Measurements from ENCODE around the gene MRTFB. TPM values are rescaled to one million over a fixed set of nuclear protein-coding genes. Genes with fewer than 3 reads are reported as not detected.

MRTFB gene
- total and polyA plus RNA-seq, 5 donors: 12.9 to 61.8 (median 44.8) TPM

GRCh38 chr16:14285513-14286367, 214.6 kb downstream of the MRTFB start:
- Histone ChIP-seq H3K27ac (ENCODE audit: low read length) (peak overlapping the region; percentile 88), H3K4me1 (ENCODE audit: control insufficient read depth, insufficient read depth, low read length) (peaks cover 2% of the 10 kb centered on the region), H3K27me3 (ENCODE audit: control insufficient read depth, insufficient read depth) (no peaks in the 10 kb centered on the region), H3K4me3 (ENCODE audit: low read length) (peak overlapping the region; percentile 96), H3K9me3 (ENCODE audit: control insufficient read depth, low read length) (peaks cover 3% of the 10 kb centered on the region)
- WGBS: under 1% methylated on average over 72 of the region's 72 CpGs
- intact Hi-C loops (cut with DNase I): loop anchor here in 1 of 4 donors (10.0 kb wide), 1 partner anchor 361 kb away; the partner anchor contains the start of gene ERCC4
- peak; percentile 90 to 98 (median 97) for DNase-seq
- ATAC-seq: peak; percentile 95 to 96

DNA sequence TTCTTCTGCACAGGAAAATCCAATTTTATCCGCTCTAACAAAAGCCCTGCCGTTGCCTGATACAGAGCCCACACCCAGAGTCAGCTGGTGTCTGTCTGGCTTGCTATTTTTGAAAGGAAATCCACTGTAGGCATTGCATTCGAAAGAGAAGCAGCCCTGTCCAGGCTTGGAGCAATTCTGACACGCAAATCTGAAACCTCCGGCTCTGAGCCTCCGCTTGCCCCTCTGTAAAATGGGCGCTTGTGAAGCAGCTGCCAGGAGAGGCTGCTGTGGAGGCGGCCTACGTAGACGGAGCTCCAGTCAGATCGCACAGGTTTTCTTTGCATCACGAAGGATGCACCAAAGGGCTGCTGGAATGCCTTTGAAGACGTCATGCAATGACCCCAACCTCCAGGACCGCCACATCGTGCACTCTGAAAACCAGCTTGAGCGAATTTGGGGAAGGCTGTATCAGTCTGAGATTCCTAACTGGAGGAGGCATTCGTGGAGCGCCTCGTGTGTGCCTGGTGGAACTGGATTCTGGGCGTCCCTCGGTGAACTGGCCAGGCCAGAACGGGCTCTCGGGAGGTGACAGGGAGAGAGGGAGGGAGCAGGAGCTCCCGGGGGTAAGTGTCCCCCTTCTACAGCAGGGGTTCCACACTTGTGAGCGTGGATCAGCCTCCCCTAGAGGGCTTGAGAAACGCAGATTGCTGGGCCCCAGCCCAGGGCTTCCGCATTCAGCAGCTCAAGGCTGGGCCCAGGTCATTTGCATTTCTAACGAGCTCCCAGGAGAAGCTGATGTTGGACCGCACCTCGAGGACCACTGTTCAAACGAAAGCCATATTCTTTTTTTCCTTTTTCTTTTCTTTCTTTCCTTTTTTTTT, 215.5 kb downstream of the MRTFB start:
- ATAC-seq: peak; percentile 34 to 52
- Histone ChIP-seq H3K4me1 (ENCODE audit: control insufficient read depth, insufficient read depth, low read length) (peaks cover 2% of the 10 kb centered on the region), H3K27ac (ENCODE audit: low read length) (peak overlapping the region; percentile 58), H3K4me3 (ENCODE audit: low read length) (peak overlapping the region; percentile 96), H3K27me3 (ENCODE audit: control insufficient read depth, insufficient read depth) (no peaks in the 10 kb centered on the region), H3K9me3 (ENCODE audit: control insufficient read depth, low read length) (peaks cover 3% of the 10 kb centered on the region)
- DNase-seq: peak; percentile 38 to 69 (median 66)
- 23% methylated on average over 31 of the region's 31 CpGs for WGBS
- intact Hi-C loops (cut with DNase I): loop anchor here in 1 of 4 donors (10.0 kb wide), 1 partner anchor 362 kb away; the partner anchor contains the start of gene ERCC4

GRCh38 chr16:14289692-14290340, 218.7 kb downstream of the MRTFB start:
- no peak for ATAC-seq
- DNase-seq: no peak
- Histone ChIP-seq H3K9me3 (ENCODE audit: control insufficient read depth, low read length) (peaks cover 3% of the 10 kb centered on the region), H3K27me3 (ENCODE audit: control insufficient read depth, insufficient read depth) (no peaks in the 10 kb centered on the region), H3K4me1 (ENCODE audit: control insufficient read depth, insufficient read depth, low read length) (peaks cover 2% of the 10 kb centered on the region), H3K27ac (ENCODE audit: low read length) (no peak overlapping the region), H3K4me3 (ENCODE audit: low read length) (no peak overlapping the region)
- intact Hi-C loops (cut with DNase I): loop anchor here in 1 of 4 donors (10.0 kb wide), 1 partner anchor 365 kb away; the partner anchor contains the start of gene ERCC4
- 48% methylated on average over 9 of the region's 9 CpGs for WGBS

DNA sequence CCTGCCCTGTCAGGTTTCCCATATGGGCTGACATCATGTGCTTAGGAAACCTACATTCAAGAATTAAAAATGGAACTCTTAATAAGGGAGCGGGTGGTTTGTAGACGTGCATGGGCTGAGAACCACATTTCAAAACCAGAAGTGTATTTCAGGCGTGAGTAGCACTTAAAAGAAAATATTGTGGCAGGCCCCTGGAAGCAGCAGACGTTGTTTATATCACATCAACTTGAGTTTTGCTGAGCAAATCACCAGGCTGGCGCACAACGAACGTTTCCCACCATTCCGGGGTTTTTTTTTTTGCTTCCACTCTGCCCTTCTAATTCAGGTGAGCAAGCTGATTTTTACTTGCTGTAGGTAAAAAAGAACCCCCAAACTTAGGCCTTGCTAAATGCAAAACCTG, 220.2 kb downstream of the MRTFB start:
- Histone ChIP-seq H3K4me3 (ENCODE audit: low read length) (no peak overlapping the region), H3K9me3 (ENCODE audit: control insufficient read depth, low read length) (peaks cover 3% of the 10 kb centered on the region), H3K27ac (ENCODE audit: low read length) (no peak overlapping the region), H3K27me3 (ENCODE audit: control insufficient read depth, insufficient read depth) (no peaks in the 10 kb centered on the region), H3K4me1 (ENCODE audit: control insufficient read depth, insufficient read depth, low read length) (peaks cover 2% of the 10 kb centered on the region)
- intact Hi-C loops (cut with DNase I): no loop called here
- DNase-seq (no peak), ATAC-seq (no peak)
- 80% methylated on average over 8 of the region's 8 CpGs for WGBS

GRCh38 chr16:14292051-14292825, 221.1 kb downstream of the MRTFB start:
- no peak for ATAC-seq
- Histone ChIP-seq H3K27me3 (ENCODE audit: control insufficient read depth, insufficient read depth) (no peaks in the 10 kb centered on the region), H3K27ac (ENCODE audit: low read length) (no peak overlapping the region), H3K4me3 (ENCODE audit: low read length) (no peak overlapping the region), H3K4me1 (ENCODE audit: control insufficient read depth, insufficient read depth, low read length) (no peaks in the 10 kb centered on the region), H3K9me3 (ENCODE audit: control insufficient read depth, low read length) (peaks cover 3% of the 10 kb centered on the region)
- WGBS: 73% methylated on average over 10 of the region's 10 CpGs
- DNase-seq: no peak
- intact Hi-C loops (cut with DNase I): no loop called here

GRCh38 chr16:14296663-14297062, 225.5 kb downstream of the MRTFB start:
- intact Hi-C loops (cut with DNase I): no loop called here
- Histone ChIP-seq H3K27me3 (ENCODE audit: control insufficient read depth, insufficient read depth) (no peaks in the 10 kb centered on the region), H3K4me1 (ENCODE audit: control insufficient read depth, insufficient read depth, low read length) (no peaks in the 10 kb centered on the region)

DNA sequence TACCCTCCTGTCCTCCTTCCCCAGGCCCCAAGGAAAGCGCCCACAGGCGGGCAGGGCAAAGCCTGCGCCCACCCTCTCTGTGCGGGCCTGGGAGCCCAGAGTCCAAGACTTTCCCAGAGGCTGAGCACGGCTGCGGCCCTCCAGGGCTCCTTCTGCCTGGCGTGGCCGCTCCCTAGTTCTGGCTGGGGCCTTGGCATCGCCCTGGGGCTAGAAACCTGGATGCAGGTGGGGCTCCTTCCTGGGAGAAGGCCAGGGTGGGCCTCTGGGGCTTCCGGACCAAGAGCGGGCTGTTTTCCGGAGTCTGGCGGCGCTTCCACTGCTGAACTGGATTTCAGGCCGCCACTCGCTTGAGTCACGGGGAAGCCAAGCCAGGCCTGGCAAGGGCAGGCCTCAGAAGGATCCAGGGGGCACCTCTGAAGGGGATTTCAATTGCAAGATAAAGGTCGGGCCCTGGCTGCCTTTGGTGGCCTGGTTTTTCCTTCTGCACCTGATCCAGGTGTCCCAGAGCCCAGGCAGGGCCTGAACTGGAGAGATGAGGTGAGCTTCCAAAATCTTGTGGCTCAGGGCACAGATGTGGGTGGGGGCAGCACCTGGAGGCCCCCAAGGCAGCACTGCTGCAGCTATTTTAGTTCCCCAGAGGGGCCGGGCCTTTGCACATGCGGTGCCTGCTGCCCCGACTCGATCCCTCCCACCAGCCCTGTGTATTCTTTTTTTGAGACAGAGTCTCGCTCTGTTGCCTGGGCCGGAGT, 227.4 kb downstream of the MRTFB start:
- Histone ChIP-seq H3K4me1 (ENCODE audit: control insufficient read depth, insufficient read depth, low read length) (no peaks in the 10 kb centered on the region), H3K27me3 (ENCODE audit: control insufficient read depth, insufficient read depth) (no peaks in the 10 kb centered on the region), H3K4me3 (ENCODE audit: low read length) (no peak overlapping the region), H3K9me3 (ENCODE audit: control insufficient read depth, low read length) (no peaks in the 10 kb centered on the region), H3K27ac (ENCODE audit: low read length) (no peak overlapping the region)
- 94% methylated on average over 24 of the region's 24 CpGs for WGBS
- DNase-seq (peak in 1 of 3 donors; percentile 52), ATAC-seq (no peak)
- intact Hi-C loops (cut with DNase I): no loop called here

More at GRCh38 chr16:14296663-14297062, 225.5 kb downstream of the MRTFB start:
- Histone ChIP-seq H3K27ac (ENCODE audit: low read length) (no peak overlapping the region), H3K9me3 (ENCODE audit: control insufficient read depth, low read length) (no peaks in the 10 kb centered on the region), H3K4me3 (ENCODE audit: low read length) (no peak overlapping the region)
- ATAC-seq (no peak), DNase-seq (no peak)
- WGBS: 91% methylated on average over 3 of the region's 3 CpGs

DNA sequence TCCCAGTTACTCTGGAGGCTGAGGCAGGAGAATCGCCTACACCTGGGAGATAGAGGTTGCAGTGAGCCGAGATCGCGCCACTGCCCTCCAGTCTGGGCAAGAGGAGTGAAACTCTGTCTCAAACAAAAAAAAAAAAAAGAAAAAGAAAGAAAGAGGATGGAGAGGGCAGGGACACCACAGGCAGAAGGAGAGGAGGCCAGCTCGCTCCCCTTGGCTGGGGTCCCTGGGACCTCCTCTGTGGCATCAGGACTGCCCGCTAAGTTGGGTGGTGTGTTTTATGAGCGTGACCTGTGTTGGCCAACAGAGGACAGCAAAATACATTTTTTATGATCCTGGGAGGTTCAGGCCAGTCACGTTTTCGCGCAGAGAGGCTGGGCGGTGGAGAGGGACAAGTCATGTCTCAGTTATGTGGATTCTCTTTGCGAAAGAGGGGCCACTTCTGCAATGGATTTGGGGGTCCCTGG, 229.6 kb downstream of the MRTFB start:
- Histone ChIP-seq H3K4me3 (ENCODE audit: low read length) (peak overlapping the region; percentile 98), H3K27ac (ENCODE audit: low read length) (no peak overlapping the region), H3K4me1 (ENCODE audit: control insufficient read depth, insufficient read depth, low read length) (no peaks in the 10 kb centered on the region), H3K27me3 (ENCODE audit: control insufficient read depth, insufficient read depth) (no peaks in the 10 kb centered on the region), H3K9me3 (ENCODE audit: control insufficient read depth, low read length) (no peaks in the 10 kb centered on the region)
- 31% methylated on average over 12 of the region's 12 CpGs for WGBS
- peak; percentile 83 to 86 for ATAC-seq
- peak; percentile 76 to 86 (median 84) for DNase-seq
- intact Hi-C loops (cut with DNase I): loop anchor here in 3 of 4 donors (2.0 to 10.0 kb wide), 4 partner anchors 114 to 228 kb away; no protein-coding TSS in a partner anchor

- DNase-seq: peak in 2 of 3 donors; percentile 48 to 72
- Histone ChIP-seq H3K4me1 (ENCODE audit: control insufficient read depth, insufficient read depth, low read length) (no peaks in the 10 kb centered on the region), H3K27me3 (ENCODE audit: control insufficient read depth, insufficient read depth) (no peaks in the 10 kb centered on the region), H3K27ac (ENCODE audit: low read length) (peak overlapping the region; percentile 75), H3K4me3 (ENCODE audit: low read length) (peak overlapping the region; percentile 98), H3K9me3 (ENCODE audit: control insufficient read depth, low read length) (no peaks in the 10 kb centered on the region)
- peak; percentile 23 to 43 for ATAC-seq
- under 1% methylated on average over 34 of the region's 34 CpGs for WGBS
- intact Hi-C loops (cut with DNase I): loop anchor here (2.0 to 10.0 kb wide), 5 partner anchors 113 to 227 kb away; no protein-coding TSS in a partner anchor
These were observed 230.3 kb downstream of the MRTFB start for GRCh38 chr16:14301169-14302030.

Measured in right cardiac atrium (tissue), 5 donors.